Measurements from ENCODE around the gene SCOC. TPM values are rescaled to one million over a fixed set of nuclear protein-coding genes. Genes with fewer than 3 reads are reported as not detected.

SCOC gene
- total and polyA plus RNA-seq, 2 of the 4 experiments (the other 2 are of a cell fraction) = 12.9 to 33.2 TPM

GRCh38 chr4:140368686-140369085 lies 4.8 kb upstream of the SCOC start:
- 100% methylated on average over 1 of the region's 3 CpGs; no CpG with 5 or more reads in 1 of the 2 experiments for WGBS, 2 experiments (ENCODE audit: extremely low coverage in 2 of 2, insufficient read length in 1 of 2)
- no peak overlapping the region for H3K14ac ChIP-seq (replicated peaks; ENCODE audit: low read depth, low read length)
- H4K5ac ChIP-seq (ENCODE audit: low read depth, low read length) = no peak overlapping the region
- no peak overlapping the region for H2BK20ac ChIP-seq (ENCODE audit: low read depth, low read length)
- no peaks in the 10 kb centered on the region for H3K27me3 ChIP-seq (ENCODE audit: control insufficient read depth, insufficient read depth, low read length)
- ChIA-PET CTCF (interaction anchor here (1.3 kb wide), 1 partner anchor 8 kb away, joined by 3 read pairs; no protein-coding TSS in a partner anchor), POLR2A (ENCODE audit: unreplicated experiment) (no interaction called here)
- intact Hi-C loops (cut with micrococcal nuclease) = no loop called here
- H3K4ac ChIP-seq (ENCODE audit: low read depth, low read length) = no peak overlapping the region
- H2BK120ac ChIP-seq (ENCODE audit: low read depth, low read length) = no peak overlapping the region
- H3K4me3 ChIP-seq (ENCODE audit: insufficient read depth, low read depth, low read length) = no peak overlapping the region
- H3K18ac ChIP-seq (ENCODE audit: low read depth, low read length) = no peak overlapping the region; the same call in 1 of the 2 replicates
- dilution Hi-C loops (cut with HindIII; ENCODE audit: low sequenced_read_pairs, unreplicated experiment) = no loop called here
- no peak overlapping the region for H4K91ac ChIP-seq (ENCODE audit: insufficient read depth, low read depth, low read length)
- no peak overlapping the region for H2AFZ ChIP-seq (replicated peaks; ENCODE audit: low read length, poor library complexity)
- H2AK5ac ChIP-seq (ENCODE audit: low read depth, low read length) = no peak overlapping the region
- H3K36me3 ChIP-seq (ENCODE audit: control insufficient read depth, insufficient read depth, low read length) = no peaks in the 10 kb centered on the region
- DNase-seq (peak; percentile 13), ATAC-seq (ENCODE audit: low read depth) (no peak)
- no peaks in the 10 kb centered on the region for H3K9me3 ChIP-seq (ENCODE audit: control insufficient read depth, insufficient read depth, low read length)
- BruUV-seq (replicated peaks) = no TSS peak
- no peak overlapping the region for H2BK15ac ChIP-seq (ENCODE audit: low read depth, low read length)
- H3K9ac ChIP-seq (ENCODE audit: low read depth, low read length) = no peak overlapping the region
- peak overlapping the region; percentile 24 for H2BK5ac ChIP-seq (ENCODE audit: low read depth, low read length, poor library complexity, severe bottlenecking)
- H2AK9ac ChIP-seq (replicated peaks; ENCODE audit: low read depth, low read length, poor library complexity) = no peak overlapping the region
- H4K20me1 ChIP-seq (ENCODE audit: insufficient read depth, low read length) = no peaks in the 10 kb centered on the region
- in situ Hi-C loops (cut with MboI; ENCODE audit: low sequenced_read_pairs) = loop anchor here (10.0 to 25.0 kb wide), 3 partner anchors 236 to 769 kb away; partner anchors contain the start of gene RNF150
- no peak overlapping the region for H3K56ac ChIP-seq (ENCODE audit: extremely low read depth, insufficient read depth, low read length)
- H3K9me1 ChIP-seq (ENCODE audit: insufficient read depth, low read length) = no peaks in the 10 kb centered on the region
- no peak for TF ChIP-seq MXI1 (IDR thresholded peaks at IDR 0.05; ENCODE audit: borderline replicate concordance, low read depth, low read length)
- TF ChIP-seq MAZ (IDR thresholded peaks at IDR 0.05; ENCODE audit: borderline replicate concordance, low read depth, low read length) = no peak
- TF ChIP-seq RFX5 (IDR thresholded peaks at IDR 0.05; ENCODE audit: low read depth, low read length) = no peak
- TF ChIP-seq, protein P1, sequence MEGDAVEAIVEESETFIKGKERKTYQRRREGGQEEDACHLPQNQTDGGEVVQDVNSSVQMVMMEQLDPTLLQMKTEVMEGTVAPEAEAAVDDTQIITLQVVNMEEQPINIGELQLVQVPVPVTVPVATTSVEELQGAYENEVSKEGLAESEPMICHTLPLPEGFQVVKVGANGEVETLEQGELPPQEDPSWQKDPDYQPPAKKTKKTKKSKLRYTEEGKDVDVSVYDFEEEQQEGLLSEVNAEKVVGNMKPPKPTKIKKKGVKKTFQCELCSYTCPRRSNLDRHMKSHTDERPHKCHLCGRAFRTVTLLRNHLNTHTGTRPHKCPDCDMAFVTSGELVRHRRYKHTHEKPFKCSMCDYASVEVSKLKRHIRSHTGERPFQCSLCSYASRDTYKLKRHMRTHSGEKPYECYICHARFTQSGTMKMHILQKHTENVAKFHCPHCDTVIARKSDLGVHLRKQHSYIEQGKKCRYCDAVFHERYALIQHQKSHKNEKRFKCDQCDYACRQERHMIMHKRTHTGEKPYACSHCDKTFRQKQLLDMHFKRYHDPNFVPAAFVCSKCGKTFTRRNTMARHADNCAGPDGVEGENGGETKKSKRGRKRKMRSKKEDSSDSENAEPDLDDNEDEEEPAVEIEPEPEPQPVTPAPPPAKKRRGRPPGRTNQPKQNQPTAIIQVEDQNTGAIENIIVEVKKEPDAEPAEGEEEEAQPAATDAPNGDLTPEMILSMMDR (conservative IDR thresholded peaks at IDR 0.05; ENCODE audit: low read depth, low read length) = no peak
- TF ChIP-seq NFE2L2 (IDR thresholded peaks at IDR 0.05; ENCODE audit: low read depth, low read length) = peak; percentile 44
- H4K8ac ChIP-seq (ENCODE audit: low read depth in 2 of 2, low read length in 2 of 2) = peak overlapping the region in 1 of 2 experiments; percentile 17; a peak in 1 of 4 replicates
- no peak overlapping the region for H3K27ac ChIP-seq (ENCODE audit: insufficient read depth, low read length)
- no peak overlapping the region for H3K23ac ChIP-seq (ENCODE audit: low read depth, low read length)
- H3K79me1 ChIP-seq (ENCODE audit: low read depth in 1 of 2, low read length in 2 of 2) = peaks cover 0 to 4% of the 10 kb centered on the region in 2 experiments; a peak in 1 of 4 replicates
- H3K4me1 ChIP-seq (ENCODE audit: control insufficient read depth, insufficient read depth, low read length) = no peaks in the 10 kb centered on the region; the same call in 1 of the 2 replicates
- H3K4me2 ChIP-seq (ENCODE audit: low read depth, low read length) = no peak overlapping the region
